ENCODE results near the gene ACER1. TPM values are rescaled to one million over a fixed set of nuclear protein-coding genes. Genes with fewer than 3 reads are reported as not detected.
A peak's percentile ranks its signal among the peaks of the same experiment; 100 is the strongest.
"Not testable (repeated sequence)": the region's sequence is repeated elsewhere in the genome, so short reads cannot be mapped to it uniquely, and the experiment has no call there.

ACER1 gene, protein sequence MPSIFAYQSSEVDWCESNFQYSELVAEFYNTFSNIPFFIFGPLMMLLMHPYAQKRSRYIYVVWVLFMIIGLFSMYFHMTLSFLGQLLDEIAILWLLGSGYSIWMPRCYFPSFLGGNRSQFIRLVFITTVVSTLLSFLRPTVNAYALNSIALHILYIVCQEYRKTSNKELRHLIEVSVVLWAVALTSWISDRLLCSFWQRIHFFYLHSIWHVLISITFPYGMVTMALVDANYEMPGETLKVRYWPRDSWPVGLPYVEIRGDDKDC
- 0.14 TPM for total RNA-seq

DNA sequence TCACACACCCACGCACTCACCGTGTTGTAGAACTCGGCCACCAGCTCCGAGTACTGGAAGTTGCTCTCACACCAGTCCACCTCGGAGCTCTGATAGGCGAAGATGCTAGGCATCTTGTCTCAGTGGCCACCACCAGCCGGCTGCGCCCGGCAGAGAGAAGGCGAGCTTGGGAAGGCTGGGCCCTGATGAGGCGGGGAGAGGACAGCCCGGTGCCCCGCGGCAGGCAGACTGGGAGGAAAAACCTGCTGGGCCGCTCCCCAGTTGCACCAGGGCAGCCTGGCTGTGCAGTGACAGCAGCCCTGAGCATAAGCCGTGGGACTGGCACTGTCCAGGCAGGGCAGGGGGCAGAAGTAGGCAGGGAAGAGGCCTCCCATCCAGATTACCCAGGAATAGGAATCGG is at the start of gene ACER1:
Gene ACER1, minus strand, starts transcription at position 174 of the 400 bp plus-strand sequence. Its CDS starts 61 bp downstream, at position 113.
- DNase-seq (ENCODE audit: low spot score): no peak

DNA sequence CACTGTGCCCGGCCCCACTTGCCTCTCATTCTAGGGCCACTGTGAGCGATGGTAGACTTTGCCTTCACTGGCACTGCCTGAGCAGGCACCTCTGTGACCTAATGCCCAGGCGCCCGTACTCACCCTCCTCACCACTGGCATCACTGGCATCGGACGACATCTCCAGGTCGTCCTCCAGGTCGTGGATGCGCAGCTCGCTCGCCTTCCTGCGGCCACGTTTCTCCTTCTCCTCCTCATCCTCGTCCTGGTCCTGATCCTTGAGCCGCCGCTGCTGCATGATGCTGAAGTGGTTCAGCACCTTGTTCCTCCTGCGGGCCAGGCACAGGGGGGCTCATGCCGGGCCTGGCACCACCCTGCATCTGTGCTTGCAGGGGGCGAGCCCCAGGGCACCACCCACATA is 49.8 kb upstream of the ACER1 start:
- DNase-seq (ENCODE audit: low spot score): no peak

DNA sequence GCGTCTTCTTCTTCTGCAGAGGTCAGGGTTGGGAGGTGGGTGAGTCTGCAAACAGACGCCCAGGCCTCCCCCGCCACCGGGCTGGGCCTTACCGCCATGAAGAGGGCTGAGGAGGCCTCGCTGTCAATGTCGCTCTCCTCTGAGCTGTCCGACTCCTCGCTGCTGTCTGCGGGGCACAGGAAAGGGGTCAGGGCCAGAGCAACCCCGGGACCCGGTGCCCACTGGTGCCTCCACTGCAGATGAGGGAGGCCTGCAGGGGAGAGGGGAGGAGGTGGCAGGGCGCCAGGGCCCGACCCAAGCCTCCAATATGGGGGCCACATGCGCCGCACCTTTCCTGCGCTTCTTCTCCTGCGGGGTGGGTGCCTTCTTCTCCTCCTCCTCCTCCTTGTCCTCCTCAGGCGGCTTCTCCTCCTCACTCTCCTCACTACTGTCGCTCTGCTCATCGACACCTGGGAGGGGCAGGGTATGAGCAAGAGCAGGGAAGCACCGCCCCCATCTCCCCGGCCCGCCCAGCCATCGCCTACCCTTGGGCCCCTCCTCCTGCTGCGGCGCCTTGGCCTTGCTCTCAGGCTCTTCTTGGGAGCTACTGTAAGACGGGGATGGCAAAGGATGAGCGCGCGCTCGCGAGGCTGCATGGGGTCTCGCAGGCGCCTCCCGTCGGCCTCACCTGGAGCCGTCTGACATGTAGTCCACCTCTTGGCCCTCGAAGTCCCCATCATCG is 47.8 kb upstream of the ACER1 start:
- DNase-seq (ENCODE audit: low spot score): no peak

DNA sequence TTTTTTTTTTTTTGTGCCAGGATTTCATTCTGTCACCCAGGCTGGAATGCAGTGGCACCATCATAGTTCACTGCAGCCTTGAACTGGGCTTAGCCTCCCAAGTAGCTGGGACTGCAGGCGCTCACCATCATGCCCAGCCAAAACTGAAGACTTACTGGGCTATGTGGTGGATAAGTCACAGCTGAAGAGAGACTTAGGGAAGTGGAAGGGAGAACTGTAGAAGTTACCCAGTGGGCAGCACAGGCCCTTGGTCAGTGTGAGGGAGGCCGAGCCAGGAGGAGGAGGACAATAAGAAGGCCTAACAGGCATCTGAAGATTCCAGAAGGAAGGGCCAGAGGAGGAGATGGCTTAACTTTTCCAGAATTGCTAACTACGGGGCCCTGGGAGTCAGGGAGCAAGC is 46.3 kb upstream of the ACER1 start:
- DNase-seq (ENCODE audit: low spot score): no peak

DNA sequence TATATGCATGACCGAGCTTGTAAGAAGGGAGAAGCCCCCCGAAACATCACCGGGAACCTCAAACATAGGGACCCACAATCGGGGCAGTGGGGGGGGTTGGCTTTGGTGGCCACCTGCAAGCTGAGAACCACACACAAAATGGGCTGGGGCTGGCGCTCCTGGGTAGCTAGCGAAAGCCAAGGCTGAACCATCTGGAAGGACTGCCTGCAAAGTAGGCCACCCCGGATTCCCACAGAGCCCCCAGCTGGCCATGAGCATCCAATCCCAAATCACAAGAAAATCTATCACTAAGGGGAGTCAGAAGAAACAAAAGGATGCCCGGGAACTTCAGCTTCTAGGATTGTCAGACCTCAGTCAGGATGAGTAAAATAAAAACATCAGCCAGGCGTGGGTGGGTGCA is 45.1 kb upstream of the ACER1 start:
- DNase-seq (ENCODE audit: low spot score): no peak

DNA sequence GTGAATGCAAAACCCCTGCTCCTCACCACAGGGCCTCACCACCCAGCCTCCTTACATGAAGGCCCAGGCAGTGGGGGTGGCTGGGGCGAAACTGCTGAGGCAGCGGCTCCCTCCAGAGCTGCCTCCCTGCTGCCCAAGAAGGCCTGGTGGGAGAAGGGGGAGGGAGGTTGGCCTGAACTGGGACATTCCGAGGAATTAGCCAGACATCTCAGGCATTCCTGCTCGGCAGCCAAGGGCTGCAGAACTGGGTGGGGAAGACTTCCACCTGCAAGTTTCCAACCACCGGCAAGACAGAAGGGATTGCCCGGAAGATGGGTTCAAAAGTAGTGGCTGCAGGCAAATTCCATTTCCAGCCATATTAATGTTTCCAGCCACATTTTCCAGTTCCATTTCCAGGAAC is 44.6 kb upstream of the ACER1 start:
- DNase-seq (ENCODE audit: low spot score): peak; percentile 23

DNA sequence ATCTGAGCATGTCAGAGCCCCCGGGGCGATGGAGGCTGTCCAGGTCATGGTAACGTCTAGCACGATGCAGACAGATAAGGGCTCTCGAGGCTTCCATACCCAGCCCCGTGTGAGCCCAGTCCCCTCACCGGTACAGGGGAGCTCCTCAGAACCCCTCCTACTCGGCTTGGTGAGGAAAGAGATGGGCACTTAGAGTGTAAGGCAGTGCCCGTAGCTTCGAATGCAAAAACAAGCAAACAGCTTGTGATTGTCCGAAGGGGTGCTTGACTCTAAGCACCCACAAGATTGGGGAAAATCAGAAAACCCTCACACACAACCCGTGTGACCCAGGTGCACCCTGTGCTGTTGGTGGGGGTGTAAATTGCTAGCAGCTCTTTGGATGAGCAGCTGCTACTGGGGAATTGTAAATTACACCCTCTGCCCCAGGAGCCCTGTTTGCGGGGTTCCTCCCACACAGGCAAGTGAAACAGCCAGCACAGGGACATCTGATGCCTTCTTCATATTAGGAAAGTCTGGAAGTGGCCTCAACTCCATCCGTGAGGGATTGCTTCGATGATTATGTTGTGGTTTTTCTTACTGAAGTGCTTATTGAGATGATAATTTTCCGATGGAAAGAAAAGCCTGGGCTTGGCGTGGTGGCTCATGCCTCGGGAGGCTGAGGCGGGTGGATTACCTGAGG is 43.2 kb upstream of the ACER1 start:
- DNase-seq (ENCODE audit: low spot score): no peak

DNA sequence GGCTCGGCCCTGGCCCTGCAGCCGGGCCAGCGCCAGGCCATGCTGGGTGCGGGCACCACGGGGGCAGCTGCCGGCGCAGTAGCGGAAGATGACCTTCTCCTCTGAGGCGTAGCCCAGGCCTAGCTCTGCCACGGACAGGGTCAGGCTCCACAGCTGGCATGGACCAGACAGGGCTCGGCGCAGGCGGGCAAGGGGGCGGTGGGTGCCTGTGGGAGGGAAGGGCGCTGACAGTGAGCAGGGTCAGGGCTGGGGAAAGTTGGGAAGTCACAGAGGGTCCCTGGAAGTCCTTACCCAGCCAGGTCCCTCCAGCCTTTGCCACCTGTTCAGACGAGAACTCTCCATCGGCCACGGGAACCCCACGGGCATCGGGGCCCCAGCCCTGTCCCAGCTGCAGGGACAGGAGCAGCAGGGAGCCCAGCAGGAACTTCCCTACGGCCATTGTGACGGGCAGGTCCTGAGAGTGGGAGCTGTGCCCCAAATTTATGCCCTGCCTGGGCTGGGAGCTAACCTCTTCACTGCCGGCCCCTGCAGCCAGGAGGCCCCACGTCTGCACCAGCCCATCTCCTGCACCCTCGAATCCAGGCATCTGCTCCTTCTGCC is 42.1 kb upstream of the ACER1 start, which contains the start of gene PSPN:
Gene PSPN, minus strand, starts transcription at position 523 of the 600 bp plus-strand sequence. Its CDS starts 84 bp downstream, at position 439.
- no peak for DNase-seq (ENCODE audit: low spot score)

DNA sequence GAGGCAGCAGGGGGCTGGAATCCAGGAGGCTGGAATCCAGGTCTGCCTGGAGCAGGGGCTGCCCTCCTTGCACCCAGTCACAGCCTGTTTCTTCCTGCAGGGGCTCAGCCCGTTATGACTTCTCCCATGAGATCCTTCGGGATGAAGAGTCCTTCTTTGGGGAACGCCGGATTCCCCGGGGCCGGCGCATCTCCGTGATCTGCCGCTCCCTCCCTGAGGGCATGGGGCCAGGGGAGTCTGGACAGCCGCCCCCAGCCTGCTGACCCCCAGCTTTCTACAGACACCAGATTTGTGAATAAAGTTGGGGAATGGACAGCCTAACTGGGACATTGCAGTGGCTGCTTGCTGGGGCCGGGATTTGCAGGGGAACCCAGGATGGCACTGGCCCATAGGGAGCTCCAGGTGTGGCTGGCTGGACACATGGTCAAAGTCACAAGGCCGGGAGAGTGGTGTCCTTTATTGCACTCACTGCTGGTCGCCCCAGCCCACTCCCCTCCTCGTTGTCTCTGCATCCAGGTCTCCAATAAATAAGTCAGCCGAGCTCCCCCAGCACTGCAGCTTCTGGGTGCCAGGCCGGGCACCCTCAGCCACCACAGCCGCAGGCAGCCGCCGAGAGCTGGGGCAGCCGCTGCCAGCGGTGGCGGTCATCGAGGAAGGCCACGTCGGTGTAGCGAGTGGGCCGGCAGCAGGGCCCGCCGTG is 41.4 kb upstream of the ACER1 start:
- no peak for DNase-seq (ENCODE audit: low spot score)

DNA sequence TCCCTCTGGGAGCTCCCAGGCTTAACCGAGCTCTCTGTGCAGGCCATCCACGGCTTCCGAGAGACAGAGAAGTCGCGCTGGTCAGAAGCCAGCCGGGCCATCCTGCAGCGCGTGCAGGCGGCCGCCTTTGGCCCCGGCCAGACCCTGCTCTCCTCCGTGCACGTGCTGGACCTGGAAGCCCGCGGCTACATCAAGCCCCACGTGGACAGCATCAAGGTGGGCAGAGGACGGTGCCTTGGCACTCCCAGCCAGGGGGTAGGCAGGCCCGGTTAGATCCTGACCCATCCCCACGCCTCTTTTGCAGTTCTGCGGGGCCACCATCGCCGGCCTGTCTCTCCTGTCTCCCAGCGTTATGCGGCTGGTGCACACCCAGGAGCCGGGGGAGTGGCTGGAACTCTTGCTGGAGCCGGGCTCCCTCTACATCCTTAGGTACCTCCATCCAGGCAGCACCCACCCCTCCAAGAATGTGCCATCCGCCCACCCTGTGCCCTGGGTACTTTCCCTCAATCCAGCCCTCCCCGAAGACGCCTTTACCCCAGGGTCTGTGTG is 40.8 kb upstream of the ACER1 start:
- DNase-seq (ENCODE audit: low spot score): peak; percentile 12

DNA sequence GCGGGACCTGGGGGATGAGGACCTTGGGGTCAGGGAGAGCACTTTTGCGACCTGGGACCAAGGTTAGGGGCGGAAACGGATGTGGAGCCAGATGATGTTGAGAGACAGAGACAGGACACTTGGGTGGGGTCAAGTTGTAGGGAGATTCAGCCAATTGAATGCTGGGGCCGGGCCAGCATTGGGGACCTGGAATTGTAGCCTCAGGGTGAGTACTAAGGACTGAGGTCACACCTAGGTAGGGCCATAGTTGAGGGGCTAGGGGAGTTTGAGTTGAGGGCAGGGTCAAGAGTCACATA is 40.3 kb upstream of the ACER1 start:
- peak; percentile 29 for DNase-seq (ENCODE audit: low spot score)

DNA sequence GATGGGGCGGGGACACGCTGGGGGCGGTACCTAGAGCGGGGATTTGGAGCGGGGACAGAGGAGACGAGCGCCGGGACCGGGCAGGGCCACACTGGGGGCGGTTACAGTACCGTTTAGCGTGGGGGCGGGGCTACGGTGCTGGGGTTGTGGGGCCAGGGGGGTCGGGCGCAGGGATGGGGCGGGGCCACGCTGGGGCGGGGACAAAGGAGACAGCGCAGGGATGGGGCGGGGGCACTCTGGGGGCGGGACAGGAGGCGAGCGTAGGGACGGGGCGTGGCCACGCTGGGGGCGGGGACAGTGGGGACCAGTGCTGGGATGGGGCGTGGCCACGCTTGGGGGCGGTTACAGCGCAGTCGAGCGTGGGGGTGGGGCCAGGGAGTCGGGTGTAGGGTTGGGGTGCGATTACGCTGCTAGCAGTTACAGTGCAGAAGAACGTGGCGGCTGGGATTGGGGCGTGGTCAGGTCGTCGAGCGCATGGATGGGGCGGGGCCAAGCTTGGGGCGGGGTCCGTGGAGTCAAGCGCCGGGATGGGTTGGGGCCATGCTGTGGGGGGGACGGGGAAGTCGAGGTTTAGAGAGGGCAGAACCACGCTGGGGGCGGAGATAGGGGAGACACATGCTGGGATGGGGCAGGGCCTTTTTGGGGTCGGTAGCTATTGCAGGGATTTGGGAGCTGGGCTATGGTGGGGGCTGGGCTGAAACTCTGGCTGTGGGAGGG is 39.8 kb upstream of the ACER1 start:
- peak; percentile 98 for DNase-seq (ENCODE audit: low spot score)

DNA sequence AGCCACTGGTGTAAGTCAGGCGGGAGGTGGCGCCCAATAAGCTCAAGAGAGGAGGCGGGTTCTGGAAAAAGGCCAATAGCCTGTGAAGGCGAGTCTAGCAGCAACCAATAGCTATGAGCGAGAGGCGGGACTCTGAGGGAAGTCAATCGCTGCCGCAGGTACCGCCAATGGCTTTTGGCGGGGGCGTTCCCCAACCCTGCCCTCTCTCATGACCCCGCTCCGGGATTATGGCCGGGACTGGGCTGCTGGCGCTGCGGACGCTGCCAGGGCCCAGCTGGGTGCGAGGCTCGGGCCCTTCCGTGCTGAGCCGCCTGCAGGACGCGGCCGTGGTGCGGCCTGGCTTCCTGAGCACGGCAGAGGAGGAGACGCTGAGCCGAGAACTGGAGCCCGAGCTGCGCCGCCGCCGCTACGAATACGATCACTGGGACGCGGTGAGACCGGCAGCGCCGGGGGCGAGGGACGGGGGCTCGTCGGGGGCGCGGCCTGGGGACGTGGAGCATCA is 39.2 kb upstream of the ACER1 start, which contains the start of gene ALKBH7:
Gene ALKBH7, plus strand, starts transcription at position 201 of the 502 bp plus-strand sequence. Its CDS starts 27 bp downstream, at position 228.
- peak; percentile 100 for DNase-seq (ENCODE audit: low spot score)

DNA sequence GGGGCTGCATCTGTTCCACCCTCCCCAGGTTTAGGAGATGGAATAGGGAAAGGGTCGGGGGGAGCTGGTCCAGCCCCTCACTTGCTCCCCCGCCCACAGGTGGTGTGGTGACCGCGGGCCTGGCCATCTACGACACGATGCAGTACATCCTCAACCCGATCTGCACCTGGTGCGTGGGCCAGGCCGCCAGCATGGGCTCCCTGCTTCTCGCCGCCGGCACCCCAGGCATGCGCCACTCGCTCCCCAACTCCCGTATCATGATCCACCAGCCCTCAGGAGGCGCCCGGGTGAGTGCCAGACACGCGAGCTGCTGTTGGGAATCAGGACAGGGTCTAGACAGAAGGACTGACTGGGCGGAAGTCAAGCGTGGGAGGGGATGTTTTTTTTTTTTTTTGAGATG is 30.9 kb upstream of the ACER1 start:
- no peak for DNase-seq (ENCODE audit: low spot score)

DNA sequence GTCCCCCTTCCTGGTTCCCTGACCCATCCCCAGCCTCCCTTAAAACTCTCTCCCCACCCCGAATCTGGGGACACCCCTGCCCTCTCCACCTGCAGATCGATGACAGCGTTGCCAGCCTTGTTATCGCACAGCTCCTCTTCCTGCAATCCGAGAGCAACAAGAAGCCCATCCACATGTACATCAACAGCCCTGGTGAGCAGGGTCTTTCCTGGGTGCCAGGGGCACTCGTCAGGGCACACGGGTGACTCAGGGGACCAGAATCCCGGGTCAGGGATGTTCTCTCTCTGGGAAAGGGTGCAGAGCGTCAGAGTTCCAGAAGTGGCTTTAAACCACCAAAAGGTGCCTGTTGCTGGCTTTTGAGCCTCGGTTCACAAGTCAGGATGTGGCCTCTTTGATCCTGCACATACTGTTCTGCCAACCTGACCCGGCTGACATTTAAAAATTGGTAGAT is 29.0 kb upstream of the ACER1 start:
- DNase-seq (ENCODE audit: low spot score): no peak

DNA sequence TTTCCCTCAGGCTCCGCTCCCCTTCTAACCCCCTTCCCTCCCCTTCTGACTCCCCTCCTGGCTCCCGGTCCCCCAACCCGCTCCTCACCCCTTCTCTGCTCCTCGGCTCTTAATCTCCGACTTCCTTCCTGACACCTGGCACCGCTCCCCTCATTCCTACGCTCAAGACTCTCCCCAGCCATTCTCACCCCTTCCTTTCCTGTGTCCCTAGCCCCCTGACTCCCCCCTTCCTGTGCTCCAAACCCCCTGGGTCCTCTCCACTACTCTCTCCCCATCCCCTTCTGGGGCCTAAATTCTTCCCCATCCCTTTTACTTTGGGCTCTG is 28.6 kb upstream of the ACER1 start:
- no peak for DNase-seq (ENCODE audit: low spot score)

DNA sequence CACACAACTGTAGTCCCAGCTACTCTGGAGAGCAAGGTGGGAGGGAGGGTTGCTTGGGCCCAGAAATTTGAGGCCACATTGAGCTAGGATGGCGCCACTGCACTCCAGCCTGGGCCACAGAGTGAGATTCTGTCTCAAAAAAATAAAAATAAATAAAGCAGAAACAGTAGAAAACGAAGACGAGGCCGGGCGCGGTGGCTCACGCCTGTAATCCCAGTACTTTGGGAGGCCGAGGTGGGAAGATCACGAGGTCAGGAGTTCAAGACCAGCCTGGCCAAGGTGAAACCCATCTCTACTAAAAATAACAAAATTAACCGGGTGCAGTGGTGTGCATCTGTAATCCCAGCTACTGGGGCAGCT is 27.4 kb upstream of the ACER1 start:
- DNase-seq (ENCODE audit: low spot score): not testable (repeated sequence)

DNA sequence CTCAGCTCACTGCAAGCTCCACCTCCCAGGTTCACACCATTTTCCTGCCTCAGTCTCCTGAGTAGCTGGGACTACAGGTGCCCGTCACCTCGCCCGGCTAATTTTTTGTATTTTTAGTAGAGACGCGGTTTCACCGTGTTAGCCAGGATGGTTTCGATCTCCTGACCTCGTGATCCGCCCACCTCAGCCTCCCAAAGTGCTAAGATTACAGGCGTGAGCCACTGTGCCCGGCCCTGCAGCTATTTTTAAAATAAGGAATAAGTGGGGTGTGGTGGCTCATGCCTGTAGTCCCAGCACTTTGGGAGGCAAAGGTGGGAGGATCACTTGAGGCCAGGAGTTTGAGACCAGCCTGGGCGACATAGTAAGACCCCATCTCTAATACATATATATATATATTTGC is 27.0 kb upstream of the ACER1 start:
- not testable (repeated sequence) for DNase-seq (ENCODE audit: low spot score)

DNA sequence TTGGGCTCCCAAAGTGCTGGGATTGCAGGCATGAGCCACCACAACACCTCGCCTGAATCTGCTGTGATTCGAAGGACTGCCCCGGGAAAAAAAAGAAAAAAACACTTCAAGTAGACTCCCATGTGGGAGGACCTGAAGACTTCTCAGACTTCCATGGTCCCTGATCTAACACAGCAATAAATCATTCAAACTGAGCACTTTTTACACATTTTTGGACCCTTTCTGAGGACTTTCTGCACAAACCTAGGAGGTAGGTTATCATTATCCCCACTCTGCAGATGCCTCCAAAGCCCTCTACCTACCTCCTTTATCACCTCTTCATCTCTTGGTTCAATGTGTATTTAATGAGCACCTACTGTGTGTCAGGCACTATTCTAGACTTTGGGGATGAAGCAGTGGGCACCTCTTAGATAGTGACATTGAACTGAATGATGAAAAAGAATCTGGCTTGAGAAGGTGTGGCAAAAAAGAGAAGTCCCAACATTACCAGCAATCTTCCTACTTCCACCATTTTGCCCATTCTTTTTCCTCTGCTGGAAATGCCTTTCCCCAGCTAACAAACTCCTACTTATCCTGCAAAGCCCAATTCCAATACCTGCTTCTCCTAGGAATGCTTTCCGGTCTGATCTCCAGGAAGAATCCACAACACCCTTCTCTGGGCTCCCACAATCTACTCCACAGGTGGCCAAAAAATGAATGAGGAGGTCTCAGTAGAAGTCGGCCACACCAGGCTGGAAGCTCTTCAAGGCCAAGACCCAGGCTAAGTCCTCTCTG is 26.3 kb upstream of the ACER1 start:
- DNase-seq (ENCODE audit: low spot score): no peak

DNA sequence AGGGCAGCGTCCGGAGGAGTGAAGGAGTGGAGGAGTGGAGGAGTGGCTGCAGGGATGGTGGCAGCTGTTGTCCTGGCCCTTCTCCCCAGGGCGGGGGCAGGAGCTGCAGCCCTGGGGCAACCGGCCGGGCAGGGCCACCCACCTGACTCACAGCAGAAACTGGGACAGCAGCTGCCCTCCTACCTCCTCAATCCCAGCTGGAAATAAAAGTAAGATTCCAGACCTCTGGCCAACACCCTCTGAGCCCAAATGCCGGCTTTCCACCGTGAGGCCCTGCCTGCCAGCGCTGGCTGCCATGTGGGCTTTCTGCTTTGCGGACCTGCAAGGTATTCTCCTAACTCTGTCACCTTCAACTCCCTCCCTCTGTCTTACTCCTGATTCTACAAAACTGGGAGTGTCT is 24.6 kb upstream of the ACER1 start:
- no peak for DNase-seq (ENCODE audit: low spot score)

Measured in mucosa of gallbladder (tissue), 1 donor.